Activated T-helper 9 cell treated with anti-CD3 and anti-CD28 coated beads, Interleukin-2, amount 50 U/mL, for 16 hours (primary cell): ENCODE data around the gene NELL1.

Source experiments
- DNase-seq: peaks from one replicate; pipeline ENCODE4 v3.0.0-alpha.2; 2020; ENCODE audit warnings: low read depth

The NELL1 gene

GRCh38 chr11:21346361-21346760, 677.0 kb downstream of the NELL1 start:
- no peak for DNase-seq

- no peak for DNase-seq
Measured at GRCh38 chr11:21350613-21351012, 681.2 kb downstream of the NELL1 start.

- no peak for DNase-seq
Measured at GRCh38 chr11:21353425-21353824, 684.0 kb downstream of the NELL1 start.

GRCh38 chr11:21364866-21365624, 695.7 kb downstream of the NELL1 start:
- DNase-seq, result no peak

- DNase-seq, result no peak
Measured at GRCh38 chr11:21369947-21370346, 700.6 kb downstream of the NELL1 start.

- no peak for DNase-seq
Measured at GRCh38 chr11:21371044-21371443, 701.7 kb downstream of the NELL1 start.

- no peak for DNase-seq
Measured at GRCh38 chr11:21372672-21373071, 703.3 kb downstream of the NELL1 start.

- DNase-seq, result no peak
Measured at GRCh38 chr11:21374376-21374775, 705.0 kb downstream of the NELL1 start.

- DNase-seq, result no peak
Measured at GRCh38 chr11:21385669-21386440, 716.5 kb downstream of the NELL1 start.

- DNase-seq, result no peak
Measured at GRCh38 chr11:21390430-21390829, 721.0 kb downstream of the NELL1 start.

- no peak for DNase-seq
Measured at GRCh38 chr11:21396342-21397008, 727.1 kb downstream of the NELL1 start.

GRCh38 chr11:21398195-21398594, 728.8 kb downstream of the NELL1 start:
- no peak for DNase-seq

GRCh38 chr11:21401496-21401895, 732.1 kb downstream of the NELL1 start:
- DNase-seq, result no peak

GRCh38 chr11:21402274-21402673, 732.9 kb downstream of the NELL1 start:
- no peak for DNase-seq

- DNase-seq, result no peak
Measured at GRCh38 chr11:21403069-21403468, 733.7 kb downstream of the NELL1 start.

- DNase-seq, result no peak
Measured at GRCh38 chr11:21405422-21405821, 736.0 kb downstream of the NELL1 start.

- no peak for DNase-seq
Measured at GRCh38 chr11:21410513-21410912, 741.1 kb downstream of the NELL1 start.

GRCh38 chr11:21411104-21411503, 741.7 kb downstream of the NELL1 start:
- no peak for DNase-seq

- DNase-seq, result no peak
Measured at GRCh38 chr11:21411597-21411996, 742.2 kb downstream of the NELL1 start.

GRCh38 chr11:21412652-21413383, 743.4 kb downstream of the NELL1 start:
- no peak for DNase-seq

GRCh38 chr11:21414953-21415352, 745.6 kb downstream of the NELL1 start:
- DNase-seq, result no peak

- DNase-seq, result no peak
Measured at GRCh38 chr11:21415606-21416005, 746.2 kb downstream of the NELL1 start.
